K562 (cell line): Measurements from ENCODE around the gene PDIA4. TPM values are rescaled to one million over a fixed set of nuclear protein-coding genes. Genes with fewer than 3 reads are reported as not detected.

Experiments used
- CEBPB ChIP-seq: fragments of 450-650 bp; IDR thresholded peaks from 2 replicates; pipeline ENCODE4 v1.6.1; 2016; ENCODE audit warnings: missing genetic modification characterization, missing compliant biosample characterization
- GABPB1 ChIP-seq: sonication (generic); formaldehyde crosslinking; IDR thresholded peaks from 2 replicates; pipeline ENCODE4 v1.8.0; 2022; ENCODE audit warnings: mild to moderate bottlenecking, missing genetic modification reagents
- HDAC6 ChIP-seq: IDR thresholded peaks from 2 replicates; pipeline ENCODE4 v1.6.1; 2012; ENCODE audit warnings: low read depth, mild to moderate bottlenecking, control low read depth, inconsistent platforms, low read length, moderate library complexity
- KDM5B ChIP-seq: fragments of 200-600 bp; sonication (generic); IDR thresholded peaks from 2 replicates; pipeline ENCODE4 v1.6.1; 2012; ENCODE audit warnings: low read depth, mild to moderate bottlenecking, moderate library complexity, low read length, control low read depth, inconsistent platforms; ENCODE audit not compliant: insufficient replicate concordance
- MCM7 ChIP-seq, 2 experiments: fragments of 450-650 bp; IDR thresholded peaks; 2 replicates each; pipeline ENCODE4 v1.6.1; 2016 to 2018
- SNIP1 ChIP-seq: fragments of 450-650 bp; IDR thresholded peaks from 2 replicates; pipeline ENCODE4 v1.7.1; 2017; ENCODE audit warnings: low read depth, mild to moderate bottlenecking
- ZBTB2 ChIP-seq: fragments of 450-650 bp; IDR thresholded peaks from 2 replicates; pipeline ENCODE4 v1.6.1; 2016; ENCODE audit warnings: antibody characterized with exemption
- polyA plus RNA-seq, 8 experiments: library from polyadenylated mRNA; depleted of rRNA in 4 of 8; stranded (reverse) in 5 of 8; unstranded in 3 of 8; fragments of >200 nt; fragmentation: Nextera tagmentation in 2 of 8; fragmentation: Illumina TruSeq in 1 of 8; extraction: Ambion mirVana in 2 of 8; extraction: Trizol in 1 of 8; gene quantifications; 2 replicates each; pipeline versions ENCODE4 v1.2.1 to v1.2.3, GENCODE V29; 2011 to 2014; ENCODE audit warnings: inconsistent platforms in 1 of 8, missing spikeins in 1 of 8
- total RNA-seq, 7 experiments: library from RNA; depleted of rRNA in 6 of 7; stranded (reverse); fragments of >200 nt in 6 of 7; fragmentation: Illumina TruSeq in 2 of 7; extraction: Trizol in 2 of 7; gene quantifications; 2 replicates each; pipeline versions ENCODE4 v1.2.1 to v1.2.3, GENCODE V29; 2011 to 2021; ENCODE audit warnings: low replicate concordance in 1 of 7
- TF ChIP-seq, protein P1 (sequence below), 2 experiments: IDR thresholded peaks; 2 replicates each; pipeline ENCODE4 v1.6.1; 2012; ENCODE audit warnings: improper control_type of control experiment in 2 of 2, low read depth in 2 of 2, low read length in 2 of 2, borderline replicate concordance in 1 of 2
- TF ChIP-seq, protein P2 (sequence below), 2 experiments: fragments of 450-650 bp in 1 of 2; IDR thresholded peaks; 2 replicates each; pipeline ENCODE4 v1.6.1; 2011 to 2017; ENCODE audit warnings: low read depth in 2 of 2, antibody characterized with exemption in 1 of 2, borderline replicate concordance in 1 of 2, low read length in 1 of 2, mild to moderate bottlenecking in 1 of 2, mixed read lengths in 1 of 2; ENCODE audit not compliant: control insufficient read depth in 1 of 2

Gene PDIA4
- total and polyA plus RNA-seq, 9 of the 15 experiments (the other 6 are each of a cell fraction or from before 2014, with no cell fraction given) = 9.1 to 175 (median 146) TPM

GRCh38 chr7:148982654-148983199 is 45.6 kb downstream of the PDIA4 start (continued):
- TF ChIP-seq GABPB1 (CRISPR knock-in tag) (0 out of 2 replicates have a peak, but pooled peaks have one; percentile 20), HDAC6 (peak; percentile 64; the same call in 1 of the 2 replicates), CEBPB (tag) (peak; percentile 71), SNIP1 (peak; percentile 44; the same call in 1 of the 2 replicates), ZBTB2 (peak; percentile 22; the same call in 1 of the 2 replicates), KDM5B (peak; percentile 50), MCM7 (IDR thresholded peaks at IDR 0.05) (no peak)
- TF ChIP-seq, protein P1, sequence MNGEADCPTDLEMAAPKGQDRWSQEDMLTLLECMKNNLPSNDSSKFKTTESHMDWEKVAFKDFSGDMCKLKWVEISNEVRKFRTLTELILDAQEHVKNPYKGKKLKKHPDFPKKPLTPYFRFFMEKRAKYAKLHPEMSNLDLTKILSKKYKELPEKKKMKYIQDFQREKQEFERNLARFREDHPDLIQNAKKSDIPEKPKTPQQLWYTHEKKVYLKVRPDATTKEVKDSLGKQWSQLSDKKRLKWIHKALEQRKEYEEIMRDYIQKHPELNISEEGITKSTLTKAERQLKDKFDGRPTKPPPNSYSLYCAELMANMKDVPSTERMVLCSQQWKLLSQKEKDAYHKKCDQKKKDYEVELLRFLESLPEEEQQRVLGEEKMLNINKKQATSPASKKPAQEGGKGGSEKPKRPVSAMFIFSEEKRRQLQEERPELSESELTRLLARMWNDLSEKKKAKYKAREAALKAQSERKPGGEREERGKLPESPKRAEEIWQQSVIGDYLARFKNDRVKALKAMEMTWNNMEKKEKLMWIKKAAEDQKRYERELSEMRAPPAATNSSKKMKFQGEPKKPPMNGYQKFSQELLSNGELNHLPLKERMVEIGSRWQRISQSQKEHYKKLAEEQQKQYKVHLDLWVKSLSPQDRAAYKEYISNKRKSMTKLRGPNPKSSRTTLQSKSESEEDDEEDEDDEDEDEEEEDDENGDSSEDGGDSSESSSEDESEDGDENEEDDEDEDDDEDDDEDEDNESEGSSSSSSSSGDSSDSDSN (IDR thresholded peaks at IDR 0.05; ENCODE audit: borderline replicate concordance in 1 of 2, low read depth in 2 of 2, low read length in 2 of 2) = 0 out of 4 replicates have a peak, but pooled peaks of 1 of the 2 experiments have one; percentile 50
- TF ChIP-seq, protein P2, sequence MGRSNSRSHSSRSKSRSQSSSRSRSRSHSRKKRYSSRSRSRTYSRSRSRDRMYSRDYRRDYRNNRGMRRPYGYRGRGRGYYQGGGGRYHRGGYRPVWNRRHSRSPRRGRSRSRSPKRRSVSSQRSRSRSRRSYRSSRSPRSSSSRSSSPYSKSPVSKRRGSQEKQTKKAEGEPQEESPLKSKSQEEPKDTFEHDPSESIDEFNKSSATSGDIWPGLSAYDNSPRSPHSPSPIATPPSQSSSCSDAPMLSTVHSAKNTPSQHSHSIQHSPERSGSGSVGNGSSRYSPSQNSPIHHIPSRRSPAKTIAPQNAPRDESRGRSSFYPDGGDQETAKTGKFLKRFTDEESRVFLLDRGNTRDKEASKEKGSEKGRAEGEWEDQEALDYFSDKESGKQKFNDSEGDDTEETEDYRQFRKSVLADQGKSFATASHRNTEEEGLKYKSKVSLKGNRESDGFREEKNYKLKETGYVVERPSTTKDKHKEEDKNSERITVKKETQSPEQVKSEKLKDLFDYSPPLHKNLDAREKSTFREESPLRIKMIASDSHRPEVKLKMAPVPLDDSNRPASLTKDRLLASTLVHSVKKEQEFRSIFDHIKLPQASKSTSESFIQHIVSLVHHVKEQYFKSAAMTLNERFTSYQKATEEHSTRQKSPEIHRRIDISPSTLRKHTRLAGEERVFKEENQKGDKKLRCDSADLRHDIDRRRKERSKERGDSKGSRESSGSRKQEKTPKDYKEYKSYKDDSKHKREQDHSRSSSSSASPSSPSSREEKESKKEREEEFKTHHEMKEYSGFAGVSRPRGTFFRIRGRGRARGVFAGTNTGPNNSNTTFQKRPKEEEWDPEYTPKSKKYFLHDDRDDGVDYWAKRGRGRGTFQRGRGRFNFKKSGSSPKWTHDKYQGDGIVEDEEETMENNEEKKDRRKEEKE (IDR thresholded peaks at IDR 0.05; ENCODE audit: borderline replicate concordance in 1 of 2, control insufficient read depth in 1 of 2, low read depth in 2 of 2, low read length in 1 of 2) = no peak
- TF ChIP-seq, all 486 proteins: peak for 11
